ENCODE results near the gene MTMR3.

- TF ChIP-seq CTCF (conservative IDR thresholded peaks at IDR 0.05; ENCODE audit: low read length) (no peak), EZH2phosphoT487 (IDR thresholded peaks at IDR 0.05; ENCODE audit: borderline replicate concordance, low read depth, low read length) (no peak)
Measured at GRCh38 chr22:29856496-29856895, 26.5 kb upstream of the MTMR3 start.

Data from OCI-LY7 (cell line).